Thyroid gland (tissue), 4 donors: Measurements from ENCODE around the gene AAMP. TPM values are rescaled to one million over a fixed set of nuclear protein-coding genes. Genes with fewer than 3 reads are reported as not detected.

Source experiments
- DNase-seq, 2 donors: peaks; one replicate each; pipeline ENCODE4 v3.0.0-alpha.2; 2019
- H3K27ac ChIP-seq, 3 donors: fragments of 200-600 bp; sonication (generic); 1 replicate in 2 of 3; 2 replicates in 1 of 3; pipeline ENCODE4 v1.5.1; 2016 to 2019; ENCODE audit warnings: mild to moderate bottlenecking in 1 of 3, moderate library complexity in 1 of 3
- H3K27me3 ChIP-seq: fragments of 200-600 bp; sonication (generic); one replicate; pipeline ENCODE4 v1.5.1; 2019
- H3K36me3 ChIP-seq, 2 donors: fragments of 200-600 bp; sonication (generic); one replicate each; pipeline ENCODE4 v1.5.1; 2016 to 2019
- H3K4me1 ChIP-seq, 2 donors: fragments of 200-600 bp; sonication (generic); one replicate each; pipeline ENCODE4 v1.5.1; 2017 to 2019
- H3K4me3 ChIP-seq, 3 donors: fragments of 200-600 bp; sonication (generic); replicated peaks in 1 of 3; 1 replicate in 2 of 3; 2 replicates in 1 of 3; pipeline ENCODE4 v1.5.1; 2016; ENCODE audit warnings: mild to moderate bottlenecking in 1 of 3
- H3K9me3 ChIP-seq: fragments of 200-600 bp; sonication (generic); one replicate; pipeline ENCODE4 v1.5.1; 2017
- CTCF ChIP-seq, 6 experiments: fragments of 200-600 bp in 3 of 6; fragments of 450-650 bp in 3 of 6; sonication (generic) in 3 of 6; IDR thresholded peaks; one replicate each; pipeline ENCODE4 v1.5.1; 2016 to 2019; ENCODE audit warnings: antibody characterized with exemption in 6 of 6, mild to moderate bottlenecking in 2 of 6, inconsistent platforms in 1 of 6, moderate library complexity in 1 of 6
- POLR2A ChIP-seq, 2 donors: fragments of 450-650 bp; IDR thresholded peaks; one replicate each; pipeline ENCODE4 v1.6.1; 2017; ENCODE audit warnings: antibody characterized with exemption in 2 of 2, mild to moderate bottlenecking in 2 of 2, moderate library complexity in 1 of 2
- WGBS, 2 donors: methylation state at CpG; one replicate each; pipeline ENCODE4 v1.1.5; 2017; 5-methylcytosine and 5-hydroxymethylcytosine counted together
- intact Hi-C: fragments of 100-400 bp; cut with DNase I; formaldehyde crosslinking; loops from one replicate; pipeline ENCODE4 v1.15.1; 2023
- total RNA-seq, 4 donors: library from RNA; depleted of rRNA; stranded (reverse); fragments of >200 nt; gene quantifications; one replicate each; pipeline ENCODE4 v1.2.3, GENCODE V29; 2016

AAMP gene
- total RNA-seq, 4 donors from 2014 or later, result 86.9 to 175 (median 121) TPM

GRCh38 chr2:218298314-218298875, 28.5 kb upstream of the AAMP start:
- 60 to 64% methylated on average over 6 of the region's 6 CpGs for WGBS, 2 donors
- peaks cover 48 to 61% of the 10 kb centered on the region in 2 donors for H3K4me1 ChIP-seq
- no peak overlapping the region for H3K4me3 ChIP-seq
- no peaks in the 10 kb centered on the region for H3K36me3 ChIP-seq
- intact Hi-C loops, result no loop called here
- no peaks in the 10 kb centered on the region for H3K27me3 ChIP-seq
- peak overlapping the region; percentile 90 to 98 (median 97) for H3K27ac ChIP-seq
- DNase-seq, result no peak
- H3K9me3 ChIP-seq, result no peaks in the 10 kb centered on the region
- TF ChIP-seq CTCF (IDR thresholded peaks at IDR 0.05), result no peak
- TF ChIP-seq POLR2A (IDR thresholded peaks at IDR 0.05), result no peak

- H3K36me3 ChIP-seq, result no peaks in the 10 kb centered on the region
- no peaks in the 10 kb centered on the region for H3K27me3 ChIP-seq
- no peaks in the 10 kb centered on the region for H3K9me3 ChIP-seq
- peaks cover 56 to 71% of the 10 kb centered on the region in 2 donors for H3K4me1 ChIP-seq
- WGBS, 2 donors, result 82 to 92% methylated on average over 3 to 7 of the region's 7 CpGs
- TF ChIP-seq POLR2A (IDR thresholded peaks at IDR 0.05), result no peak
- no peak for TF ChIP-seq CTCF (IDR thresholded peaks at IDR 0.05)
- no peak overlapping the region for H3K4me3 ChIP-seq
- H3K27ac ChIP-seq, result peak overlapping the region; percentile 90 to 98 (median 97)
- DNase-seq, result no peak
- intact Hi-C loops, result no loop called here
Observed at GRCh38 chr2:218296847-218297246, 26.9 kb upstream of the AAMP start.

- Histone ChIP-seq H3K9me3 (no peaks in the 10 kb centered on the region), H3K27ac (peak overlapping the region; percentile 90 to 98 (median 97)), H3K4me3 (no peak overlapping the region), H3K27me3 (no peaks in the 10 kb centered on the region), H3K36me3 (no peaks in the 10 kb centered on the region), H3K4me1 (peaks cover 60 to 70% of the 10 kb centered on the region in 2 donors)
- TF ChIP-seq POLR2A (IDR thresholded peaks at IDR 0.05) (peak in 1 of 2 donors; percentile 37), CTCF (IDR thresholded peaks at IDR 0.05) (no peak)
- 49 to 68% methylated on average over 1 of the region's 1 CpG for WGBS, 2 donors
- intact Hi-C loops, result no loop called here
- DNase-seq, result peak; percentile 73 to 75
Observed at GRCh38 chr2:218296200-218296599, 26.3 kb upstream of the AAMP start.

GRCh38 chr2:218295029-218295428, 25.1 kb upstream of the AAMP start:
- intact Hi-C loops, result no loop called here
- 28 to 37% methylated on average over 7 of the region's 7 CpGs for WGBS, 2 donors
- Histone ChIP-seq H3K4me3 (no peak overlapping the region), H3K27ac (peak overlapping the region; percentile 90 to 98 (median 97)), H3K27me3 (no peaks in the 10 kb centered on the region), H3K36me3 (no peaks in the 10 kb centered on the region), H3K9me3 (no peaks in the 10 kb centered on the region), H3K4me1 (peaks cover 72 to 80% of the 10 kb centered on the region in 2 donors)
- peak in 1 of 2 donors; percentile 43 for TF ChIP-seq POLR2A (IDR thresholded peaks at IDR 0.05)
- TF ChIP-seq CTCF (IDR thresholded peaks at IDR 0.05), result no peak
- DNase-seq, result peak in 1 of 2 donors; percentile 24

GRCh38 chr2:218294430-218295022, 24.6 kb upstream of the AAMP start:
- Histone ChIP-seq H3K4me3 (no peak overlapping the region), H3K9me3 (no peaks in the 10 kb centered on the region), H3K4me1 (peaks cover 77 to 85% of the 10 kb centered on the region in 2 donors), H3K27me3 (no peaks in the 10 kb centered on the region), H3K27ac (peak overlapping the region; percentile 90 to 98 (median 97)), H3K36me3 (no peaks in the 10 kb centered on the region)
- intact Hi-C loops, result no loop called here
- no peak for DNase-seq
- 82 to 85% methylated on average over 5 of the region's 5 CpGs for WGBS, 2 donors
- TF ChIP-seq CTCF (IDR thresholded peaks at IDR 0.05) (no peak), POLR2A (IDR thresholded peaks at IDR 0.05) (no peak)
